Muscle of arm (tissue), 12 donors: Measurements from ENCODE around the gene GRIK4. TPM values are rescaled to one million over a fixed set of nuclear protein-coding genes. Genes with fewer than 3 reads are reported as not detected.

Experiments
- DNase-seq: peaks from one replicate; pipeline ENCODE4 v3.0.0-alpha.2; 2013
- polyA plus RNA-seq, 12 donors: library from polyadenylated mRNA; unstranded; fragments of 120-200 nt; gene quantifications; one replicate each; pipeline ENCODE4 v1.2.1, GENCODE V29; 2013; ENCODE audit not compliant: insufficient read length in 12 of 12

GRIK4 gene
- polyA plus RNA-seq, 12 donors: 0.21 to 2.0 (median 0.42) TPM; not detected in 2

- DNase-seq: no peak
These were observed 2.0 kb upstream of the GRIK4 start for GRCh38 chr11:120509346-120510053.

- no peak for DNase-seq
These were observed 987 bp upstream of the GRIK4 start for GRCh38 chr11:120510406-120511115.

DNA sequence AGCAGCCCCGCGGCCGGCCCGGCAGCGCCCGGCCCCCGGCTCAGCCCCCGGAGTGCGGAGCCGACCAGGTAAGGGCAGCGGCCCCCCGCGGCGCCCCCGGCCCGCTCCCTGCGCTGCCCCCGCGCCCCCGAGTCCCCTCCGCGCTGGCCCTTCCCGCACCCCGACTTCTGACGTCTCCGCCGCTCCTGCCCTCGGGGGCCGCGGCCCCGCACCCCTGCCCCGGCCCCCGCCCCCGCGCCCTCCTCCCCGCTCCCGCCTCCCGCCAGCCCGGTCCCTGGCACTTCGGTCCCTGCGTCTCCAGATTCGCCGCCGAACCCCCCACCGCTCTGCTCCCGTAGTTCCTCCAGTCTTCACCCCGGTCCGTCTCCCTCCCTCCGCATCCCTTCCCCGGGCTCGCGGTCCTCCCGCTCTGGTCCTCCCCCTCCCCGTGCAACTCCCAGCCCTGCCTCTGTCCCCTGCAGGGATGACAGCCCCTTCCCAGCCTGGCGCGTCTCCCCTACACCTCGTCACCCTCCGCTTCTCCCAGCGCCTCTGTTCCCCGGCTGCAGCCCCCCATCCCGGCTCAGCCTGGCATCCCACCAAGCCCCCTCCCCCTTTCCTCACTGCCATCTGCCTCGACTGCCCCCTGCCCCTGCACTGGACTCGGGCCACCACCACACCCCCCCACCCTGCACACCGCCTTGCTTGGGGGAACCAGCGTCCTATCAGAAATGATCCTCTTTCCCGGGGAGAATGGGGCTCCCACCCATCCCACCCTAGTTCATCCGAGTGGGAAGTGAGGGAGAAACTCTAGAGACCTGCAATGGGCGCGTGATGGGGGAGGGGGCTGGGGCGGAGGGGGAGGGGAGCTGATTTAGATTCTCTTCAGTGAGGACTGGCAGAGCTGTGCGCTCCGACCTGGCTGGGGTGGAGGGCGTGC, 531 bp downstream of the GRIK4 start:
- DNase-seq: no peak

DNA sequence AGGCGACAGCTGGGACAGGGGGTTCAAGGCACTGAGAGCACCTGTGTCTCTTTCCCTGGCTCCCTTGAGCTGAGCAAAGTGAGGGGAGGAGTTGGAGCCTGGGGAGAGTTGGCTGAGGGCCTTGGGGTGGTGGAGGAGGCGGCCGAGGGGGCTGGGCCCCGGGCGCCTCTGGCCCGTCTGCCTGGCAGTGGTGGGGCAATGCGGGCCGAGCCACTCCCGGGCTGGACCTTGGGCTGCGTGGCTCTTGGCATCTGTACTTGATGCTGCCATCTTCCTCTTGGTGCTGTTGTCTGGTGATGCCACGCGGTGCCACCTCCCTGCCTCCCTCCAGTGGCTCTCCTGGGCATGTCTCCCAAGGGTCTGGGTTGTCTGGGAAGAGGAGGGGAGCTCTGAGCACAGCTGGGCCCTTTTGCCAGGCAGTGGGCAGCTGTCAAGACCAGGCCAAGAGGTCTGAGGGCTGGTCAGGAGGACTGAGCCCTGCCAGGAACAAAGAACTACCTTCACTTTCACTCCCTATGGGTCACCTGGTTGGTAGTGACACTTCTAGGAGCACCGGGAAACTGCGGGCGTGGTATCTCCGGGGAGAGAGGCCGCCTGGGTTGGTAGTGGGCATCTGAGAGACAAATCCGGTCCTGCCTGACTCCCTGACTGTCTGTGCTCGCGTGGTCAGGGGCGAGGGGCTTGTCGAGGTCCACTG, 1.3 kb downstream of the GRIK4 start:
- no peak for DNase-seq

GRCh38 chr11:120513436-120514315, 2.1 kb downstream of the GRIK4 start:
- no peak for DNase-seq

- DNase-seq: no peak
These were observed 3.1 kb downstream of the GRIK4 start for GRCh38 chr11:120514541-120515121.

DNA sequence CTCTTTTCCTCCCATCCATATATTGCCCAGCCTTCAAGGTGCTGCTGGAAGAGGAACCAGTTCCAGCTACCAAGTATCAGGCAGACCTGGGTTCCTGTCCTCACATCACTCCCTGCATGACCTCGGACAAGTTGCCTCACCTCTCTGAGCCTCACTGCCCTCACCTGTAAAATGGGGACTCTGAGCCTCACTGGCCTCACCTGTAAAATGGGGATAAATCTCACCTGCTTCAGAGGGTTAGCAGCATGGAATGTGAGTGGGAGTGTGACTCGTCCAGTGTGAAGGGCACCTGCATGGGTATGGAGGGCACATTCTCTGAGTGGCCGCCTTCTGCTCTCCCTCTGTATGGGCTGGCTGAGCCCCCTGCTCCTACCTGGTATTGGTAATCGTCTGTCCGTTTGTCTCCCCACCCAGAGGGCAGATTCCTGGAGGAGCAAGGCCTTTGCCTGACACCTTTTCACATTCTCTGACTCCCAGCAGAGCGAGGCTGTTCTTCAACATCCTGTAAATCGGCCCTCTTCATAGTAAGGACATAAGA, 3.7 kb downstream of the GRIK4 start:
- DNase-seq: no peak

DNA sequence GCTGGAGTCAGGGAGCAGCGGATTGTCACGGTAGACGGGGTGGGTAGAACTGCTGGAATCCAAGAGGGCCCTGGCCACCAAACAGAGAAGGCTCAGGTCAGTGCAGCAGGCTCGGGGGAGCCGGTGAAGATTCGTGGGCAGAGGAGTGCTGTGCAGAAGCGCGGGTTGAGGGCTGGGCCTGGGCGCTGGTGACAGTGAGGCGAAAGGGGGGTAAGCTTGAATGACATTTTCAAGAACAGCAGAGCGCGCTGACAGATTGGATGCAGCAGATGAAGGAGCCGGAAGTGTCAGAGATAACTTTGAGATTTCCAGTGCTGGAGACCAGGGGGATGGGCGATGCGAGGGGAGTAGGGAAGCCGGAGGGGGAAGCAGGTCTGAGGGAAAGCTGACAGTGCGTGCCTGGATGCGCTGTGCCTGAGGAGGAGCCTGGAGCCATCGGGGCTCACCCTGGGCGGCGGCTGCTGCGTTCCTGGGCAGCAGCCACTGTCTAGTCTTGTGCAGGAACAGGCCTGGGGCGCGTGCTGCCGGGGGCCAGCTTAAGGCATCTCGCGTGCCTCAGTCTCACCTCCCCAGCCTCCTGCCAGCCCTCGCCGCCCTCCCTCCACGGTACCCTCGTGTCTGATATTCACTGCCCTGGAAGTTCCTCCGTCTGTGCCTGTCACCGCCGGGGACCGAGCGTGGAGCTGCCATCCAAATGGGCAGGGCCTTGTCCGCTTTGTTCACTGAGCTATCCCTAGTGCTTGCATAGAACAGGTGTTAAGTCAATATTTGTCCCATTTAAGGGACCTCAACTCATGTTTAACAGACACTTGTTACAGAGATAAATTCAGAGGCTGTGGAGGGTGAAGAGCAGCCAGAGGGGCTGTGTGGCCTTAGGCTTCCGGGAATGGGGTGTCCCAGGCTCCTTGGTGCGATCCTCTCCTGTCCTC, 5.2 kb downstream of the GRIK4 start:
- no peak for DNase-seq

- no peak for DNase-seq
These were observed 5.8 kb downstream of the GRIK4 start for GRCh38 chr11:120517390-120517761.

- no peak for DNase-seq
These were observed 6.3 kb downstream of the GRIK4 start for GRCh38 chr11:120517801-120518291.

- no peak for DNase-seq
These were observed 6.8 kb downstream of the GRIK4 start for GRCh38 chr11:120518356-120518755.

GRCh38 chr11:120519474-120519873, 7.9 kb downstream of the GRIK4 start:
- no peak for DNase-seq

- no peak for DNase-seq
These were observed 8.7 kb downstream of the GRIK4 start for GRCh38 chr11:120520091-120520822.

DNA sequence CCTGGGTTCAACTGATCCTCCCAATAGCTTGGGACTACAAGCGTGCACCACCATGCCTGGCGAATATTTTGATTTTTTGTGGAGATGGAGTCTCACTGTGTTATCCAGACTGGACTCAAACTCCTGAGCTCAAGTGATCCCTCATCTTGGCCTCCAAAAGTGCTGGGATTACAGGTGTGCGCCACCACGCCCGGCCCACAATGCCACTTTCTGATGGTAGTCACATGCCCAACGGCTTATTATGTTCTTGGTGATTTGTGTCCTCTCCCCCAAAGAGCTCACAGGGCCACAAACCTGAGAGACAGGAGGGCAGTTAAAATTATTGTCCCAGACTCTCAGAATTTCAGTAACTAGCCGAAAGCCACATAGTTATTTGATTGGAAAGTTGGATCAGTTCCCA, 9.6 kb downstream of the GRIK4 start:
- no peak for DNase-seq

GRCh38 chr11:120522021-120522420, 10.5 kb downstream of the GRIK4 start:
- DNase-seq: no peak

DNA sequence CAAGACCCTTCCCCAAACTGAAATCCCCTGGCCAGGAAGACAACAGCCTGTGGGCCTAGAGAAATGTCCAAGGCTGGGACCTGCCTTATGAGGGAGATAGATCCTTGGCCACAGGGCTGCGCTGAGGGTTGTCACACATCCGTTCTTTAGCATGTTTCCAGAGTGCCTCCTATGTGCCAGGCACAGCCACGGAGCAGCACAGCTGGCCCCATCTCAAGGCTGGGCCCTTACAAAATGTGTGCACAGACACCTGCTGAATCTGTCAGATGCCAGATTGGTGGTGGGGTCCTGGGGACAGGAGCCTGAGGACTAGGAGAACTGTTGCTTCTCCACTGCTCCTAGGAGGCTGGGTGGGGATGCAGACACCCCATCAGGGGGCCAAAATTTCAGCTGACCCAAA, 11.2 kb downstream of the GRIK4 start:
- DNase-seq: no peak

- DNase-seq: no peak
These were observed 11.6 kb downstream of the GRIK4 start for GRCh38 chr11:120523196-120523595.

GRCh38 chr11:120524536-120525085, 13.1 kb downstream of the GRIK4 start:
- DNase-seq: no peak
